HG03025 (cell line): Measurements from ENCODE around the gene SPTBN1.
"Not testable (repeated sequence)": the region's sequence is repeated elsewhere in the genome, so short reads cannot be mapped to it uniquely, and the experiment has no call there.

Experiments
- ATAC-seq: cut with Tn5 transposase; IDR thresholded peaks from one replicate; pipeline ENCODE4 v1.9.1; 2021; ENCODE audit warnings: mild to moderate bottlenecking, moderate library complexity; ENCODE audit not compliant: unreplicated experiment, low FRiP score

SPTBN1 gene

GRCh38 chr2:54497763-54498680 is 41.9 kb downstream of the SPTBN1 start:
- no peak for ATAC-seq

DNA sequence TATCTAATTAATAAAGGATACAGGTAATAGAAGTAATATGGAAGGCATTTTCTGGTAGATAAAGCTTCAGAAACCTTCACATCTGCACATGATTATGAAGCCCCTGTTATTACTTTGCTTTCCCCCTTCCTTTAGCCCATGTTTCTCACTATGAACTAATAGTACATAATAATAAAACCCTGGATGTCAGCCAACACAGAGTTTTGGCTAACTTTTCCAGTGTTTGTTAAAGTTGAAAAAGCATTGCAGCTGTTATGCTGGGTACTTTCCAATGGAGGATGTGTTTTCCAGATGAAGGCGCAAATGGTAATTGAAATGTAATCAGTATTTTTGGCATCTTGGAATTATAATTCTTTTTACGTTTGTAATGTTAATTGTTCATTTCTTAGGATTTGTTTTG is 43.5 kb downstream of the SPTBN1 start:
- no peak for ATAC-seq

GRCh38 chr2:54500404-54501205 is 44.5 kb downstream of the SPTBN1 start:
- no peak for ATAC-seq

GRCh38 chr2:54502731-54503130 is 46.6 kb downstream of the SPTBN1 start:
- ATAC-seq = no peak

DNA sequence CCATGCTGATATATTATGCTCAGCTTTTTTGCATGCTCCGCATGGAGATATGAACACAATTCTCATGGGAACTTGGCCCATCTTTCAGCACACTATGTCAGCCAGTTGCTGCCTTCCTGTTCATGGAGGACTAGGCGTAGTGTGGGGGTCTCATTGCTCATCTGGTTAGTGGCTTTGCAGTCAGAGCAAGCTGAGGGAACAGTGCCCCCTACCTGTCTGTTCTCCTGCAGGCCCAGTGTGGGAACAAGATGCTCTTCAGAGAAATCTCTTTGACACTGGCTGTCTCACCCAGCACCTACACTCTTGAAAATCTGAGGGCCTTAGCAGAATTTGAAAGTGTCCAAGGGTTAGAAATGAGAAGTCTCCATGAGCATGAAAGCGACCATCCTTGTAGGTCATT is 47.1 kb downstream of the SPTBN1 start:
- ATAC-seq = no peak

- no peak for ATAC-seq
Observed at GRCh38 chr2:54503828-54504227, 47.7 kb downstream of the SPTBN1 start.

DNA sequence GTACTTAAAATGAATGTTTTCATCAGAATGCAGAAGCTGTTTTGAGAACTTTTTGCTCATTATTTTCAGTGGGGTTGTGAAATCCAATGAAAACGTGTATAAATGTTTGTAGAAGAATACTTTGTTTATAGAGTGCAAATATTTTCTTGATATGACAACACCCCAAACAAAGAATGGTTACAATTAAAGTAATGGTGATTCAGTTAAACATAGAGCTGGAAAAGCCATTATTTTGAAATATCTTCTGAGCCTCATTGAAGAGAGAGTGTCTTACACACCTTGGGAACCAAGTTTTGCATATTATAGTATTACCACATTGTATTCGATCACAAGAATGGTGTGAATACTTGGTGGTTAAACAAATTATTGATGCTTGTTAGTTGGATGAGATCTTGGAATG is 48.7 kb downstream of the SPTBN1 start:
- no peak for ATAC-seq

DNA sequence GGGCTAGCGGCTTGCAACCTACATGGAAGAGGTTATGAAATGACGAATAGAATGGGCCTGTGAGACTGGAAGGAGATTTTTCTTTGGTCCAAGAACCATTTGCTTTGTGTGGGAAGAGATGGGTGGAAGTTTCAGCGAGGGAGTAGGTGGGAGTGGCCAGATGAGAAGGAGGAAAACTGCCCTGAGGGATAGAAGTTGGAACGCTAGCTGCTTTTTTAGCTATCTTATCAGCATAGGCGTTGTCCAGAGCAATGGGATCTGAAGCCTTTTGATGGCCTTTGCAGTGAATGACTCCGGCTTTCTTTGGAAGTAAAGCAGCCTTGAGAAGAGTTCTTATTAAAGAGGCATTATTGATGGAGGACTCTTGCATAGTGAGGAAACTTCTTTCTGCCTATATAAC is 52.4 kb downstream of the SPTBN1 start:
- ATAC-seq = no peak

DNA sequence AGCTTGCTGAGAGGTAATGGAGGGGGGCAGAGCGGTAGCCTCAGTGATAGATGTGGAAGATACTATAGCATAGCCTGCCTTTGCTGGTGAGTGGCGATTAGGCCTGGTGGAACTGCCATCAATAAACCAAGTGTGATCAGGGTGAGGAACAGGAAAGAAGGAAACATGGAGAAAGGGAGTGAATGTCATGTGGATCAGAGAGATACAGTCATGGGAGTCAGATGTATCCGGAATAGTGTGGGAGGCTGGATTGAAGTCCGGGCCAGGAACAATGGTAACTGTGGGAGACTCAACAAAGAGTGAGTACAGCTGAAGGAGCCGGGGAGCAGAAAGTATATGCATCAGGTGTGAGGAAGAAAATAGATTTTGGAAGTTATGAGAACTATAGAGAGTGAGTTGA is 52.9 kb downstream of the SPTBN1 start:
- not testable (repeated sequence) for ATAC-seq

- no peak for ATAC-seq
Observed at GRCh38 chr2:54510916-54511315, 54.8 kb downstream of the SPTBN1 start.

DNA sequence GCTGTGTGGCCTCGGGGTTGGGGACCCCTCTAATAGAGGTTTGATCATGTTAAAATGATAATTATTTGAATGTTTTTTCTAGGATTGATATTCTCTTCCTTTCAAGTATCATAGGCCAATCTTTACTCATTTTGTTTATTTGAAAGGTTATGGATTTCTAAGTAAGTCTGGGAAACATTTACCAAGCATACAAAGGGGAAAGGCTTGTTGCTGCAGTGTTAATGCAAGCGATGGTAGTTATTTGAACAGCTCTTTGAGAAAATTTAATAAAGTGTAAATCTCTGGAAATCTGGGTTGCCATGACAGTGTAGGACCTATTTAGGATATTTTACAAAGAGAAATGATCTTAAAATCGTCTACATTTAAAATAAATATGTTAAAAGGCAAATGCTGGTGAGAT is 56.1 kb downstream of the SPTBN1 start:
- ATAC-seq = no peak

DNA sequence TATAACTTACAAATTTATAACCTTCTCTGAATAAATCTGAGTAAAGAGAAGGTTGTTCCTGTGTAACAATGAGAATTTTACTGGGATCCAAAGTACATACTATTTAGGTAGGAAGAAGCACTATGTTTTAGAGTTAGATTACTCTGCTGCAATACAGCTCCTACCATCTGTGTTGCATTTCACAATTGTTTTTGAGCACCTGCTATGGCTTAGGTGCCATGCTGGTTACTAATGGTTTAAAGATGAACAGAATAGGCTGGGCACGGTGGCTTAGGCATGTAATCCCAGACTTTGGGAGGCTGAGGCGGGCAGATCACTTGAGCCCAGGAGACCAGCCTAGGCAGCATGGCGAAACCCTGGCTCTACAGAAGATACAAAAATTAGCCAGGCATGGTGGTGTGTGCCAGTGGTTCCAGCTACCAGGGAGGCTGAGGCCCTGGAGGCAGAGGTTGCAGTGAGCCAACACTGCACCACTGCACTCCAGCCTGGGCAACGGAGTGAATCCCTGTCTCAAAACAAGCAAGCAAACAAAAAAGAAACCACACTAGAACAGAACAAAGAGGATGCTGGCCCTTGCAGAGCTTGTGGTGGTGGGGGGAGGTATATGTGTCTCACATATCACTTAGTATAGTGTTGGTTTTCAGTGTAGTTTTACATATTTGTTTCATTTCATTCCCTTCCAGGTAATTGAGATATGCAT is 56.7 kb downstream of the SPTBN1 start:
- ATAC-seq = no peak

GRCh38 chr2:54513363-54513715 is 57.2 kb downstream of the SPTBN1 start:
- no peak for ATAC-seq

- ATAC-seq = no peak
Observed at GRCh38 chr2:54514822-54515569, 58.9 kb downstream of the SPTBN1 start.

DNA sequence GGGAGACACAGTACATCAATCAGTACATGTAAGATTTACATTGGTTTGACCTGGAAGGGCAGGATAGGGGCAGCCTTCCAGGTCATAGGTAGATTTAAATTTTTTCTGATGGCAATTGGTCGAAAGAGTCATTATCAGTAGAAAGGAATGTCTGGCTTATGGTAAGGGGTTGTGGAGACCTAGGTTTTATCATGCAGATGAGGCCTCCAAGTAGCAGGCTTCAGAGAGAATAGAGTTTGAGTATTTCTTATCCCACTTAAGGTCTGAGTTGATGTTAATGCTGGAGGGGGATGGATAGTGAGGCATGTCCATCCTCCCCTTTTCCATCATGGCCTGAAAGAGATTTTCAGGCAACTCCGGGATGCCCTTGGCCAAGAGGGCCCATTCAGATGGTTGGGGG is 60.7 kb downstream of the SPTBN1 start:
- ATAC-seq = no peak

DNA sequence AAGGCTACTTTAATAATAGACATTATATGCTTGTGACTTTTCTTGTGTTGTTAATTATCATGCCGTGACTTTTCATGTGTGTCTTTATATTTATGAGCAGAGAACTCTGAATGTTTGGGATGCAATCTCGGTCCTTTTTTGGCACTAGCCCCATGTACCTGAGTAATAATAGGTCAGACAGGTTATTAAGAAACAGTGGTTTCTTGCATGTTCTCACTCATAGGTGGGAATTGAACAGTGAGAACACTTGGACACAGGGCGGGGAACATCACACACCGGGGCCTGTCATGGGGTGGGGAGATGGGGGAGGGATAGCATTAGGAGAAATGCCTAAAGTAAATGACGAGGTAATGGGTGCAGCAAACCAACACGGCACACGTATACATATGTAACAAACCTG is 61.9 kb downstream of the SPTBN1 start:
- ATAC-seq = not testable (repeated sequence)

DNA sequence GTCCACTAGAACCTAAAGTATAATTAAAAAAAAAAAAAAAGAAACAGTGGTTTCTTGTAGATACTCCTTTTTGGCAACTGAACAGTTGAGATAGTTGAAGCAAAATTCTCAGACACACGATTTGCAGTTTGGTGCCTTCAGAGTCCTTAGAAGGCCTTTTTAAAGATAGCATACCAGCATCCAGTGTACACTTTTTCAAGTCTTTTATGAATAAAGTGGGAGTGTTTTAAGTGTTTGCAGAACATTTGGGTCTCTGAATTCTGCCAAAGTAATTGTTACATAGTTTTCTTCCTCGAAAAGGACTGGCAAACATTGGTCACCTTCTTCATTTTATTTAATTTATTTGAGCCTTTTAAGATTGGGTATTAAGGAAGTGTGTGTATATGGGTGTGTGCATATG is 62.3 kb downstream of the SPTBN1 start:
- ATAC-seq = no peak

DNA sequence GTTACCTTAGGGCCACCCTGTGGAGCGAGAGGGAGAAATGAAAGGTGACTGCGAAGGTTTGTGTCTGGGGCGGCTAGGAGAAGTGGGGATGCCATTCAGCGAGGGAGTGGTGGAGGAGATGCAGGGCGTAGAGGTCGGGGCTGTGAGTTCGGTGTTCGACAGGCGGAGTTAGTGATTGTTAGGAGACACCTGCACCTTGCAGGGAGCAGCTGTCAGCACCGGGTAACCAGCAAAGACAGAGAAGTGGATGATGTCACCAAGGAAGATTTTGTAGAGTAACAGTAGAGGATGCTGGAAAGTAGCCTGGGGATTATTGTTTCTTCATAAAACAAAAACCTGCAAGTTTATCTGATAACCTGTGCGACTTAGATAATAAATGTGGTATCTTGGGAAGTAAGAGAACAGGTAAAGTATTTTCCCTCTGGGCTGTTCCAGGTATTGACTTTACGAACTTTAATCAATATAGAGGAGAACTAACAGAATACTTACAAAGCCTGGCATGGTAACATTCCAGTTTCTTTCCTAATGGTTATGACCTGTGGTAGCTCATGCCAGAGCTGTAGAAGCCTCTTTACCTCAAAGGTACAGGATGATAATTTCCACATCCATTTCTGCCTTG is 63.8 kb downstream of the SPTBN1 start:
- ATAC-seq = no peak

DNA sequence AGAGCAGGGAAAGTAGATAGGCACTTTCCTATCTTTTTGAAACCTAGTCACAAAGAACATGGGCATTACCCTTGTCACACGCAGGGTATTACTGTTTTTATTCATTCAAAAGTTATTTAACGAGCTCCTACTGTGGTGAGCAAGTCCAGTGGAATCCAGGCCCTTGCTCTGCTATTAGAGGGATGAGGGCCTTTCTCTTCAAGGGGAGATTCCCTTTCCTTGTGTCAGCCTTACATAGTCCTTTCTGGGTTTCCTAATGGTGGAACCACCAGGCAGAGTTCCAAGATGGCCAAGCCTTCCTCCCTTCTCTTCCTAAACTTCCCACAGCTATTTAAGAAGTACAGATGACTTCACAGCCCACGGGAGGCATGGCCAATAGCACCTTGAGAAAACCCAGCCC is 64.6 kb downstream of the SPTBN1 start:
- ATAC-seq = no peak
